Posterior vena cava (tissue), 2 donors: ENCODE data around the gene GFAP. TPM values are rescaled to one million over a fixed set of nuclear protein-coding genes. Genes with fewer than 3 reads are reported as not detected.

ENCODE experiments used
- DNase-seq: peaks from one replicate; pipeline ENCODE4 v3.0.0-alpha.2; 2020; ENCODE audit warnings: low spot score
- intact Hi-C, 2 donors: fragments of 100-400 bp; cut with DNase I; formaldehyde crosslinking; loops; one replicate each; pipeline versions ENCODE4 v1.14.1 to v1.14.2; 2022 to 2023
- total RNA-seq, 2 donors: library from RNA; stranded (reverse); fragmentation: NEBNext Ultra II Directional; extraction: Animal tissue kit (Norgen Biotek cat#: 25700); gene quantifications; one replicate each; pipeline ENCODE4 v1.2.1, GENCODE V29; 2021
- donor health status: DM: yes; HTN: yes; CAD: no.
- donor health status: DM: yes; HTN: yes; CAD: no.

GFAP gene
- total RNA-seq, 2 donors from 2014 or later = 0.51 to 1.7 TPM

DNA sequence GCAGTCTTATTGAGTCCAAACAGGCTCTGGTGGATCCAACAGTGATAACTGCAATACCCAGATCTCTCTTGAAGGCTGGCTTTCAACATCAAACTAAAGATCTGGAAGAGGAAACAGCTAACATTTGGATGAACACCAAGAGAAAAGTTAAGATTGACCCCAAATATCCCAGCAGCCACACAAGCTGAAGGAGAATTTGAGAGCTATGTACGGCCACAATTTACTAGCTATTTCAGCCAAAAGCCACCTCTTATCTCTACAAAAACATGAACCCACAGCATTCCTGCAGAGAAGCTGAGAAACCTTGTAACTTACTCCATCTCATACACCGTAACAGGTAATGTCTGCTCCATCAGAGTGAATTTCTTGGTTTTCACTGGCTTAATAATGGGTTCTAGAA, 30.4 kb downstream of the GFAP start:
- DNase-seq = no peak
- intact Hi-C loops = no loop called here

DNA sequence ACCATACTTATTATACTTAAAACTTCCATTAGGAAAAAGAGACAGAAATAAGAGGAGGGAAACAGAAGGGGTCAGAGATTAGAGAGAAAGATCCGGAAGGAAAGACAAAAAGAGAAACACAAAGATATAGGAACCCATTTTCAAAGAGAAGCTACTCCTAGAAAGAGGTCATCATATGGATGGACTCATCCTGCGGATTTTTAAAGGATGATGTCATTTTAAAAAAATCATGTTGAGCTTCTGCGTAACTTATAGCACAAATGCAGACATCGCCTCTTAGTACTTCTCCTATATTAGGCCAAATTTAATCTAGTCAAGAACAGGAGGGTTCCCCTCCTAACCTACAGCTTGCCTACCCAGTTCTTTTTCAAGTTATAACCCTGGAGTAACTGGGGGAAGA, 34.2 kb downstream of the GFAP start:
- intact Hi-C loops = no loop called here
- no peak for DNase-seq

DNA sequence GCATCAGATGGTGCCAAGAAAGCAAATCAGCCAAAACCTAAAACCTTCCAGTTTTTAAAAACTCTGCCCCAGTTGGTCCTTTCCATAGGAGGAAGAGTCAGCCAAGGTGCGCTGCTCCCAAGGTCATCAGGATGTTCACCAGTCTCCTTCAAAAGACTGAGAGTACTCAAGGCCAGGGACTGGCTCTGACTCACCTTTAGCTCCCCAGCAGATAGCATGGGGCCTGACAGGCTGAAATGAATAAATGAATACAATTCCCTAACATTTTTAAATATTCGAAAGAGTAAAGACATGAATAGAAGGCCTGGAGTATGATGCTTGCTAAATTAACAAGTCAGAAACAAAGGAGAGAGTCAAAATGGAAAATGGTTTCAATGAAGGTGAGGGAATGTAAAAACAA, 35.2 kb downstream of the GFAP start:
- intact Hi-C loops = no loop called here
- DNase-seq = no peak

DNA sequence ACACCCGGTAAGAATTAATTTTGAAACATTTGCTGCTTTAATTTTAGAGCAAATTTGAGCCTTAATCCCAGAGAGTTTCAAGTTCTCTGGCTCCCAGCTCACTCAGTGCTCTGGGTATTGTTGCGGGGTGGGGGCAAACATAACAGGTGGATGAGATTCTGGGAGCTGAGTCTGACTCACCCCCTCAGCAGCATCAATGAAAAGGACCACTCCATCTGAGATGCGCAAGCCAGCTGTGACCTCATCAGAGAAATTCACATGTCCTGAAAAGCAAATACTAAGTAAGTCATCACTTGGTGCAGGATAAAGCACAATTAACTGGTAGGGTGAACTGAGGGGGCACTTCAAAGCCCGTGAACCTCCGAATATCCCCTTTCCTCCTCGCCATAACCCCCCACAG, 35.9 kb downstream of the GFAP start:
- intact Hi-C loops = loop anchor here in 1 of 2 donors (5.0 kb wide), 1 partner anchor 102 kb away; no protein-coding TSS in a partner anchor
- DNase-seq = no peak

DNA sequence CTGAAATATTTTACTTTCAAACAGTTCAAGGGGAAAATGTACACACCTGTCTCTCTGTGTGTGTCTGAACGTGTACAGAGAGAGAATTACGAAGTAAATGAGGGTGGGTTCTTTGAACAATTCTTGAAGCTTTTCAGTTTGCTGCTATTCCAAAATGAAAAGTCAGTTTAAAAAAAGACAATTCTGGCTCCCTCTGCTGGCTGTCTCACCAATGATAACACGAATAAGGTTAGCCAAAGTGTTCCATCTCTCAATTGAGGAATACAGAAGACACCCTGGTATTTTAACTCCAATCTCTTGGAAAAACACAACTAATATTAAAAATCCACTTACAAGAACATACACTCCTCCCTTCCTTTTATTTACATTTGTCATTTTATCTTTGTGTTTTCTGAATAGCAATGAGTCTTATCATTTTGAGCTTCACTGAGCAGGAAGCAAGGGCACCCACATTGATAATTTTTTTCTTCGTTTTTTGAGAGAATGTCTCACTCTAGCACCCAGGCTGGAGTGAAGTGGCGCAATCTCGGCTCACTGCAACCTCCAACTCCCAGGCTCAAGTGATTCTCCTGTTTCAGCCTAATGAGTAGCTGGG, 36.6 kb downstream of the GFAP start:
- intact Hi-C loops = loop anchor here in 1 of 2 donors (5.0 kb wide), 1 partner anchor 101 kb away; no protein-coding TSS in a partner anchor
- DNase-seq = no peak

DNA sequence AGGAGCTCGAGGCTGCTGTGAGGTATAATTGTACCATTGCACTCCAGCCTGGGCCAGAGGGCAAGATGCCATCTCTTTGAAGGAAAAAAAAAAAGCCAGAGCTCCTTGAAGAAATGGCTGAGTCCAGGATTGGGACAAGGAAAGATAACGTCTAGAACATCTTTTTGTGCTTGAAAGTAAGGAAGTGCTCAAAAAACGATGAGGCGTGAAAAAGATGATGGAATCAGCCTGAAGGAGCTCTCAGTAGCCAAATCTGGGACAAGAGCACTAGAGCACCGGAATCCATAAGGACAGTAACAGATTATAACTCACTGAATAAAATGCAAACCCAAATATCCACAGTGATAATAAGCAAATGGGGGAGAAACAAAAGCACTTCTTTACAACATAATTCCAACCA, 38.2 kb downstream of the GFAP start:
- intact Hi-C loops = loop anchor here in 1 of 2 donors (5.0 kb wide), 1 partner anchor 100 kb away; no protein-coding TSS in a partner anchor
- no peak for DNase-seq

DNA sequence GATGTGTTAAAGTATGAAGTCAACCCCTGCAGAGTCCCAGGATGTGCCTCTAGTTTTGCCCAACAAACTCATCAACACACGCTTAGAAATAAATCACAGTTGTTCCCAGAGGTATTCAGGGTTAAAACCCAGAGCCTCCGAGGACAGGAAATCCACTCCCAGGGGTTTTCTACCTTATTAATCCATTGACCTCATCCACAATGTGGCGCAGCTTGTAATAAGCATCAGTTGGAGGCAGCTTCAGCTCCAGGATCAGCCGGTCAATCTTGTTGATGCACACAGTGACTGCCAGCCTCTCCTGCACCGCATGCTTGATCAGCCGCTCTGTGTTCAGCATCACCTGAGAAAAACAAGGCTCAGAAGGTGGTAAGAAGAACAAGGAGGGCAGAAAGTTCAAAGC, 39.5 kb downstream of the GFAP start:
- no peak for DNase-seq
- intact Hi-C loops = loop anchor here in 1 of 2 donors (5.0 kb wide), 1 partner anchor 98 kb away; no protein-coding TSS in a partner anchor

DNA sequence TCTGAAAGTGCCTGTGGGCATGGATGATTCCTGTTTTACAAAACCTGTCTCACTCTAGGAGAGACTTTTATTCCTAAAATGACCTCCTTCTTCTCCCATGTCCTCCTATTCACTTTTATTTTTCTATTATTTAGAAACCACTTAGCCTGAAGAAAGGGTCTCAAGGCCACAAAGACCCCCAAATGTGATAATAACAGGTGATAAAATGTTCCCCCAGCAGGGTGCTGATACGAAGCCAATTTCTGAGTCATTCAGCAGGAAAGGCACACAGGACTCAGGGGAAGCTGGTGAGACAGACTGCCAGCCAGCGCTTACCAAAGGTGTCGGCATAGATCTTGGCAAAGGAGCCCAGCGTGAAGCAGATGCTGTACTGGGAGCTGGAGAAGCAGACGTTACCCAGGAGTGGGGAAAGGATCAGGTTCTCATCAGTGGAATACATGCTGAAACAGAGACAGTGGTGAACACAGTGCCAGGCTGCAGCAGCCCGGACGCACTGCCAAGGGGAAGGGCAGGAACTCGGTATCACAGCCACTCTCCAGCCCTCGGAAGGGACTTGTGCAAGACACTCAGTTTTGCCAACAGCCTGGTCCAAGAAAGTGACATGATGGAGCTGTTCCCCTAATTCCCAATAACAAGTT, 43.0 kb downstream of the GFAP start:
- no peak for DNase-seq
- intact Hi-C loops = no loop called here

DNA sequence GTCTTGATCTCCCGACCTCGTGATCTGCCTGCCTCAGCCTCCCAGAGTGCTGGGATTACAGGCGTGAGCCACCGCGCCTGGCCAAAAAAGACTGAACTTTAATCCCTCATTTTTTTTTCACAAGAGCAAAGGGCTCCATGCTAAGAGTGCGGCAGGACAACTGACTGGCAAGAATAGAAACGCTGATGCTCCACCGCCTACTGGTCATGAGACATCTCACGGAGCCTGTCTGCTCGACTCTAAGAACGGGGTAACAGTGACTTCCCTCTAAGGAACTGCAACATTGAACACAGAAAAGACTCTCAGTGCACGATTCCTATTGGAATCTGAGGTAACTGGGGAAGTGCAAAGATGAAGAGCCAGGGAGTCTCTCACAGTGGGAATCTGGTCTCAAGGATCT, 43.7 kb downstream of the GFAP start:
- intact Hi-C loops = no loop called here

DNA sequence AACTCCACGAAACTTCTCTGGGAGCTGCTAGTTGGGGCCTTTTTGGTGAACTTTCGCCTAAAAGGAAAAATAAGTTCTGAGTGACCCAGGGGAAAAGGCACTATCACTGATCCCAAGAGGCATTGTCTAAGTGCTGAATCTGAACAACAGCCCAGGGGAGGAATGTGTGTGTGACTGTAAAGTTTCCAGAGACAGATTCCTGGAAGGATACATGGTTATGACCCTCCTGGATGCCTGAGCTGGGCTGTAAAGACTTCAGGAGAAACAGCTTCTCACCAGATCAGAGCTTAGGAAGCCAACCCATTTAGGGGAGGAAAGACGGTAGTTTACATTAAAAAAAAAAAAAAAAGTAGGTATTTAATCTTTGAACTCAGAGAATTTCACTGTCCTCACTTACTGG, 47.5 kb downstream of the GFAP start:
- DNase-seq = no peak
- intact Hi-C loops = loop anchor here (5.0 kb wide), 2 partner anchors 91 to 756 kb away; no protein-coding TSS in a partner anchor

More for the DNA sequence above, 43.7 kb downstream of the GFAP start:
- no peak for DNase-seq

DNA sequence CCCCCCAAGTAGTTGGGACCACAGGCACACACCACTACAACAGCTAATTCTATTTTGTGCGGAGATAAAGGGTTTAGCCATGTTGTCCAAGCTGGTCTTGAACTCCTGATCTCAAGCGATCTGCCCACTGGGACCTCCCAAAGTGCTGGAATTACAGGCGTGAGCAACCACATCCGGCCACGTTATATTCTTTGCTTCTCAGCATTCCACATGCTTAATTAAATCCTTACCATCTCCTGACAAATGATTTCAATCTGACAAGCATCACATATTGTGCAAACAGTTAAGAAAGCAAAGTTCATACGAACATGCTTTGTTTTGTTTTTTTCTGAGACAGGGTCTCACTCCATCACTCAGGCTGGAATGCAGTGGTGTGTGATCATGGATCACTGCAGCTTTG, 49.4 kb downstream of the GFAP start:
- intact Hi-C loops = loop anchor here (5.0 kb wide), 2 partner anchors 89 to 754 kb away; no protein-coding TSS in a partner anchor
- no peak for DNase-seq

DNA sequence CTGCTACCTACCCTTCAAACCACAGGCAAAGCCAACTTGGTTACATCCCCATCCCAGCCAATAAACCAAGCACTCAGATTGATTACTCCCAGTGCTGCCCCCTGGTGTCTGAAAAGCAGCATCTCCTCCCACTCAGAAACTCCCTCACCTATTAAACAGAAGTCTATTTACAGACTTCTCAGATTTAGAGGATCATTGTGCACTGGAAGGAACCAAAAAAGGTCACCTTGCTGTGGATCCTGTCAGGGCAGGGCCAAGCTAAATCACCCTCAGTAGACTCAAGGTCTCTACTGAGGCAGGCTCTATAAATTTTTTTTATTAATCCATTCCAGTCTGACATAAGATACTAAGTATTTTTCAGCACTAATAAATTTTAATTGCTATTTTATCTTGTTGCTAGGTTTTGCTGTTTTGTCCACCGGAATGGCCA, 50.1 kb downstream of the GFAP start:
- DNase-seq = no peak
- intact Hi-C loops = loop anchor here (5.0 kb wide), 2 partner anchors 88 to 753 kb away; no protein-coding TSS in a partner anchor

DNA sequence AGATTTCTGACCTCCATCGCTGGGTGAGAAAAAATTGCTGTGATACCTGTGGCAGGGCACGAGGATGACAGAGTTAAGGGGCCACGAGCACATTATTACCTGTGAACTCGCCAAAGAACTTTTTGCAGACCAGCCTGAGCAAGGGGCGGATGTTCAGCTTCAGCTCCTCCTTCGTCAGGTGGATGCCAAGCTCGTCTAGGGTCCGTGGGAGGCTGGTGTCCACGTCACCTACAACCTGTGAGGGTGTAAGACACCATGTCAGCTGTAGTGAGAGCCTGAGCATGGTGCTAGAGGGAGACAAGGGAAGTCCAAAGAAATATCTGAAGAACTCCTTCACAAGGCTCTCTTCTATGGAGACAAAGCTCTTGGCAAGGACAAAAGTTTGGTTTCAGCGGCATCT, 50.5 kb downstream of the GFAP start:
- no peak for DNase-seq
- intact Hi-C loops = loop anchor here (5.0 kb wide), 3 partner anchors 88 to 753 kb away; no protein-coding TSS in a partner anchor

DNA sequence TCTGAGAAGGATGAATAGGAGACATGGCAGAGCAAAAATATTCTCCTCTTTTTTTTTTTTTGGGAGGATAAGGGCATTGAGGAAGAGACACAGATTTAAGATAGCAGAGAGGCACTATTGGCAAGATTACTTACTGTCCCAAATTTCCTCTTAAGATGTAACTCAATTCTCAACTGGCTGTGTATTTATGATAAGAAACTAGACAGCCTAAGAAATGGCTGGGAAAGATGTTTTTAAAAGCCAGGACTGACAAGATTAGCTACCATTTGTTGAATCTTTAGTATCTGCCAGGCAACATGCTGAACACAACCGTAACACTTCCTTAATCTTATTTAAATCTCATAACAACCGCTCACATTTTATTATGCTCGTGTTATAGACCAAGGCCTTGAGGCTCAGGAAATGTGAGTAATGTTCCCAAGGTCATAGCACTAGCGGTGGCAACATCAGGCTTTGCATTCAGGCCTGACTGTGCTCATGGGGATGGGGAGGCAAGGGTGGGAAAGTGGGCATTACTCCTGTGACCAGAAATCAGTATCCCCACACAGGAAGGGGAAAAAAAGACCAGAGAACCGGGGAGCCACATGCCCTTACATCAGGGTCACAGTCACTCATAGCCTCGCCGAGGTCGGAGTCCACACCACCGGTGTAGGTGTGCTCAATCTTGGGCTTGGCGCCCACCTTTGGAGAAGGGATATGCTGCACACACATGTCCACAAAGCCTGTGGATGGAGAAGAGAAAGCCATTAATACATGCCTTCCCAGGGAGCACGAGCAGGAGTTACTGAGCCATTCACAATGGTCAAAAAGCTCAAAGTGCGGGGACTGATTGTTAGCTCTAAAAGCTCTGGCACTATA, 52.0 kb downstream of the GFAP start:
- intact Hi-C loops = loop anchor here in 1 of 2 donors (5.0 kb wide), 1 partner anchor 91 kb away; no protein-coding TSS in a partner anchor
- no peak for DNase-seq

DNA sequence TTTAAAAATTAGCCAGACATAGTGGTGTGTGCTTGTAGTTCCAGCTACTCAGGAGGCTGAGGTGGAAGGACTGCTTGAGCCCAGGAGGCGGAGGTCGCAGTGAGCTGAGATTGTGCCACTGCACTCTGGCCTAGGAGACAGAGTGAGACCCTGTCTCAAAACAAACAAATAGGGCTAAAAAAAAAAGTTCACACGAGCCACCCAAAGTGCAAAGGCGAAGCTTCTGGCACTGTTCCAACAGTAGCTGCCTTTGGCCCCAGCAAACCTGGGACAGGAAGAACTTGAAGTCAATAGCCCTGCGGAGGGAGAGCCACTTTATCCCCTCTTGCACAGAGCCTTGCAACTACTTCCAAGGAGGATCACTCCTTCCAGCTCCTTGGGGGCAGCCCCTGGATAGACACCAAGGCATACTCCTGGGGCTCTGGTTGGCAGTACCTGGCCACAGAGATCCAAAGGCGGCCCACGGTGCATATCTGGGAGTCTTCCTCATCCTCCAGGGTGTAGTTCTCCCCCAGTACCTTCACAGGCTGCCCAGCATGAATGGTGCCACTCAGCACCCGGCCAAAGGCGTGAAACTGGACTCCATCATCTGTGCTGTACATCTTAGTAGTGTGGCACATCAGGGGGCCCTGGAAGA, 52.9 kb downstream of the GFAP start:
- intact Hi-C loops = loop anchor here in 1 of 2 donors (5.0 kb wide), 1 partner anchor 90 kb away; no protein-coding TSS in a partner anchor
- DNase-seq = no peak

DNA sequence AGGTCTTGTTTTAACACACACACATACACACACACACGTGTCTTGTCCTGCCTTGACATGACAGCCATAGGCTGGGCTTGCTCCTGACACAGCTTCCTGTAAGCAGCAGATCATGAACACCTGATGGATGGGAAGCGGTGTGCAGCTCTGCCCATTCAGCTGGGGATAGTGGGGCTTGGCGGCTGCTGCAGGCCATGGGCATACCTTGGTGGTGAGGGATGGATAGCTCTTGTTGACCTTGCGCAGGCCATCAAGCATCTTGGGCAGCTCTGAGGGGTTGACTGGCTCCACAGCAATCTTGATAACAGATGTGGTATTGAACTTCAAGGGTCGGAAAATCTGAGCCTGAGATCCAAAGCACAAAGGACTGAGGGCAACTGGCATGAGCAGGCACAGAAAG, 55.6 kb downstream of the GFAP start:
- DNase-seq = no peak
- intact Hi-C loops = loop anchor here in 1 of 2 donors (5.0 kb wide), 1 partner anchor 87 kb away; no protein-coding TSS in a partner anchor

DNA sequence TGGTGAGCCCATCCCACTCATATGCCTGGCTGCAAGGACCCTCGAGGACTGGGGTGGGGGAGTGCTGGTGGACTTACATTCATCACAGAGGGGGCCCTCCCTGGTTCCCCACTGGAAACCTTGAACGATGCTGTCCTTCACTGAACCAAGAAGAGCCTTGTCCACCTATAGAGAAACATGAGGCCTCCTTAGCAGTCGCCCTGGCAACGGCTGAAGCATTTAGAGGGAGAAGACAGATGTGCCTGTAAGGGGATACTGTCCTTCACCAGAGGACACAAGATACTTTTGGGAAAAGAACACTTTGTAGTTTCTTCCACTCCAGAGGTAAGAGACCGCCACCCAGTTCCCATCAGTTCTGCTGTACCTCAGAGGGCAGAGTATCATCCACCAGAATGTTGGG, 61.1 kb downstream of the GFAP start:
- DNase-seq = no peak
- intact Hi-C loops = no loop called here
